Central memory CD4-positive, alpha-beta T cell (primary cell): ENCODE results near the gene PPP2R5E.
"Not testable (repeated sequence)": the region's sequence is repeated elsewhere in the genome, so short reads cannot be mapped to it uniquely, and the experiment has no call there.

Source experiments
- DNase-seq: peaks from one replicate; pipeline ENCODE4 v3.0.0; 2022
- total RNA-seq, 3 experiments: gene quantifications; one replicate each; lab custom pipeline; 2026; lab: John Stamatoyannopoulos, UW

Gene PPP2R5E
- 46.9 to 57.0 (median 52.6) reads per million in 3 experiments for total RNA-seq

GRCh38 chr14:63543000-63543825 is at the start of gene PPP2R5E:
PPP2R5E (minus strand) TSS chr14:63543377; CDS start chr14:63539685, 3,692 bp downstream.
- peak; percentile 97 for DNase-seq

- DNase-seq, result not testable (repeated sequence)
These were observed 39.9 kb upstream of the PPP2R5E start for GRCh38 chr14:63583046-63583445.

GRCh38 chr14:63581491-63581890 is 38.3 kb upstream of the PPP2R5E start:
- no peak for DNase-seq

- no peak for DNase-seq
These were observed 35.1 kb upstream of the PPP2R5E start for GRCh38 chr14:63578300-63578699.

- no peak for DNase-seq
These were observed 30.4 kb upstream of the PPP2R5E start for GRCh38 chr14:63573581-63573980.

GRCh38 chr14:63565448-63565847 is 22.3 kb upstream of the PPP2R5E start:
- no peak for DNase-seq

GRCh38 chr14:63564318-63564717 is 21.1 kb upstream of the PPP2R5E start:
- no peak for DNase-seq

- DNase-seq, result no peak
These were observed 20.3 kb upstream of the PPP2R5E start for GRCh38 chr14:63563370-63564026.

- DNase-seq, result no peak
These were observed 19.2 kb upstream of the PPP2R5E start for GRCh38 chr14:63562405-63562804.

- no peak for DNase-seq
These were observed 12.4 kb upstream of the PPP2R5E start for GRCh38 chr14:63555572-63555971.

- no peak for DNase-seq
These were observed 8.2 kb upstream of the PPP2R5E start for GRCh38 chr14:63551332-63551731.

- no peak for DNase-seq
These were observed 4.7 kb upstream of the PPP2R5E start for GRCh38 chr14:63547798-63548335.

- DNase-seq, result no peak
These were observed 2.3 kb upstream of the PPP2R5E start for GRCh38 chr14:63545431-63545830.

GRCh38 chr14:63544591-63545299 is 1.6 kb upstream of the PPP2R5E start:
- no peak for DNase-seq

- DNase-seq, result no peak
These were observed 739 bp upstream of the PPP2R5E start for GRCh38 chr14:63543826-63544406.

- no peak for DNase-seq
These were observed 762 bp downstream of the PPP2R5E start for GRCh38 chr14:63542231-63542999.

- no peak for DNase-seq
These were observed 7.3 kb downstream of the PPP2R5E start for GRCh38 chr14:63535918-63536317.

GRCh38 chr14:63533474-63533873 is 9.7 kb downstream of the PPP2R5E start:
- DNase-seq, result no peak

GRCh38 chr14:63524537-63525155 is 18.5 kb downstream of the PPP2R5E start:
- DNase-seq, result no peak

GRCh38 chr14:63523735-63524426 is 19.3 kb downstream of the PPP2R5E start:
- no peak for DNase-seq

- DNase-seq, result not testable (repeated sequence)
These were observed 20.7 kb downstream of the PPP2R5E start for GRCh38 chr14:63522511-63522910.
